ENCODE results near the gene KLRF2.
"Not testable (repeated sequence)": the region's sequence is repeated elsewhere in the genome, so short reads cannot be mapped to it uniquely, and the experiment has no call there.

The KLRF2 gene, protein sequence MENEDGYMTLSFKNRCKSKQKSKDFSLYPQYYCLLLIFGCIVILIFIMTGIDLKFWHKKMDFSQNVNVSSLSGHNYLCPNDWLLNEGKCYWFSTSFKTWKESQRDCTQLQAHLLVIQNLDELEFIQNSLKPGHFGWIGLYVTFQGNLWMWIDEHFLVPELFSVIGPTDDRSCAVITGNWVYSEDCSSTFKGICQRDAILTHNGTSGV

GRCh38 chr12:9881246-9881645 is at the start of gene KLRF2:
TSS of gene KLRF2 (plus strand) at chr12:9881489. CDS start at chr12:9881596, 107 bp downstream.
- in situ Hi-C loops (cut with MboI; ENCODE audit: low sequenced_read_pairs) = no loop called here

GRCh38 chr12:9831720-9832119 is 49.6 kb upstream of the KLRF2 start:
- in situ Hi-C loops (cut with MboI; ENCODE audit: low sequenced_read_pairs) = no loop called here

DNA sequence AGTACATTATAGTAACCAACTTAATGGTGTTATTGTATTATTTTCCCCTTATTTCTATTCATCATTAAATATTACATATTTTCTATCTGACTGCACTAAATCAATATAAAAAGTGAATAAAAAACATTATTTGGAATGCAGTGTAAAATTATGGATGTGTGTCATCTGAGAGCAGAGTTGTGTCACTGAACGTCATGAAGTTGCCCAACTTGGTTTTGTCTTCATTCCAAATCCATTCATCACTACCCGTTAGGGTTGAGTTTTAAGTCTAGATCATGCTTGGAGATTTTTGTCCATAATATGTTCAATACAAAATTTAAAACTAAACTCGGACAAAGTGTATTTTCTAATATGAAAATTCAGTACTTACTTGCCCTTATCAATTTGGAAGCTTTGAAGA is 37.9 kb upstream of the KLRF2 start:
- in situ Hi-C loops (cut with MboI; ENCODE audit: low sequenced_read_pairs) = no loop called here

GRCh38 chr12:9848899-9849298 is 32.4 kb upstream of the KLRF2 start:
- in situ Hi-C loops (cut with MboI; ENCODE audit: low sequenced_read_pairs) = no loop called here

DNA sequence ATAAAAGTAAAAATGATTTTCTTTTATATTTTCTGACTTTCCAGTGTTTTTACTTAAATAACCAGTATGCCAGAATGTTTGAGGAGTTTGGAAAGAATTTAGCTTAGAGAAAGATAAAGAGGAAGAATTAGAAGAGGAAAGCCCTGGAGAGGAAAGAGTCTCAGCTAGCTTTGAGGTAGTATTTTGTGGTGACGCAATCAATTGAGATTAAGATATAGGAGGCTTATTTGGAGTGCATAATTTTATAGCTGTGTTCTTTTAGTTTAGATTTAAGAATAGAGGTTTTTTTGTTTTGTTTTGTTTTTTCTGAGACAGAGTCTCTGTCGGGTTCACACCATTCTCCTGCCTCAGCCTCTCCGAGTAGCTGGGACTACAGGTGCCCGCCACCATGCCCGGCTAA is 30.2 kb upstream of the KLRF2 start:
- in situ Hi-C loops (cut with MboI; ENCODE audit: low sequenced_read_pairs) = no loop called here

- in situ Hi-C loops (cut with MboI; ENCODE audit: low sequenced_read_pairs) = no loop called here
Observed at GRCh38 chr12:9851927-9852326, 29.4 kb upstream of the KLRF2 start.

- in situ Hi-C loops (cut with MboI; ENCODE audit: low sequenced_read_pairs) = no loop called here
Observed at GRCh38 chr12:9856151-9856550, 25.1 kb upstream of the KLRF2 start.

- in situ Hi-C loops (cut with MboI; ENCODE audit: low sequenced_read_pairs) = no loop called here
Observed at GRCh38 chr12:9856894-9857293, 24.4 kb upstream of the KLRF2 start.

GRCh38 chr12:9858135-9858534 is 23.2 kb upstream of the KLRF2 start:
- in situ Hi-C loops (cut with MboI; ENCODE audit: low sequenced_read_pairs) = no loop called here

DNA sequence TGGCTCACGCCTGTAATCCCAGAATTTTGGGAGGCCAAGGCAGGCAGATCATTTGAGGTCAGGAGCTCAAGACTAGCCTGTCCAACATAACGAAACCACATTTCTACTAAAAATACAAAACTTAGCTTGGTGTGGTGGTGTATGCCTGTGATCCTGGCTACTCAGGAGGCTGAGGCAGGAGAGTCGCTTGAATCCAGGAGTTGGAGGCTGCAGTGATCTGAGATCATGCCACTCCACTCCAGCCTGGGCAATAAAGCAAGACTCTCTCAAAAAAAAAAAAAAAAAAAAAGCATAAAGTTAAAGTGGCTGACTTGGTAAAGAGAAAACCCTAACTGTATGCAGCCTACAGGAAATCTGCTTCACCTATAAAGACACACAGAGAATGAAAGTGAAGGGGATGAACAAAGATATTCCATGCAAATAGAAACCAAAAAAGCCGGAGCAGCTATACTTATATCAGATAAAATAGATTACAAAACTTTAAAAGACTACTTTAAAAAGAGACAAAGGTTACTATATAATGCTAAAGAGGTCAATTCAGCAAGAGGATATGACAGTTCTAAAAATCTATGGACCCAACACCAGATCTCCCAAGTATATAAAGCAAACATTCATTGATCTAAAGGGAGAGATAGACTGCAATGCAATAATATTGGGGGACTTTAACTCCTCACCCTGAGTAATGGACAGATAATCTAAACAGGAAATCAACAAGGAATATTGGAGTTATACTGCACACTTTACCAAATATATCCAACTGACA is 16.2 kb upstream of the KLRF2 start:
- in situ Hi-C loops (cut with MboI; ENCODE audit: low sequenced_read_pairs) = no loop called here

DNA sequence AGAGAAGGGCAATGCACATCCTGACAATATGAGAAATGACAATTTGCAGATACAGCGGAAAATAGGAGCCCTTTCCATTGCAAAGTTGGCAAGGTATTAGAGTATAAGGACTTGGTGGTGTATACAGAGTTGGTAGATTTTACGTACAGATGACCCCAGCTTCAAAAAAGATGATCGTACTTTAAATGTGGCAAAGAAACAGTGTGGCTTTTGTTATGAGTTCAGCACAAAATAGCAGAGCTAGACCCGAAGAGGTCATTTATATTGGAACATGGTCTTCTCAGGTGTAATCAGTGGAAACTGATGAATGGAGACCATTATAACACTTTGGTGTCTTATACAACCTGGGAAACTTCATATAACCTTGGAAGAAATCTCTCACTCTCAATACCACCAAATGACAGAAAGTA is 14.4 kb upstream of the KLRF2 start:
- in situ Hi-C loops (cut with MboI; ENCODE audit: low sequenced_read_pairs) = no loop called here

GRCh38 chr12:9867531-9867930 is 13.8 kb upstream of the KLRF2 start:
- in situ Hi-C loops (cut with MboI; ENCODE audit: low sequenced_read_pairs) = no loop called here

- in situ Hi-C loops (cut with MboI; ENCODE audit: low sequenced_read_pairs) = no loop called here
Observed at GRCh38 chr12:9868311-9868801, 12.9 kb upstream of the KLRF2 start.

DNA sequence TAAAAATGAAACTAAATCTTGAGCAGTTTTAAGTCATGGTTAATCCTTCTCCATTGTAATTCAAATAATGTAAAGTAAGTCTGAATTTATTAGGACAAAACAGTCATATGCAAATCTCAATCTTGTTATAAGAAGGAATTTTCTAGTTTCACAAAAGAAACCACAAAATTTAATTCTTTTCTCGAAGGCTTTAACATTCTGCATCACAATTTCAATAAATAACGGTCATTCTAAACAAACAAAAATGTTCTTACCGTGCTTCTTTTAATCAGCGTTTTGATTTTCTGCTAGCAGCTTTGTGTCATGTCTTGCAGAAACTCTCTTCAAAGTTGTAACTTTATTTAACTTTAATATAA is 12.4 kb upstream of the KLRF2 start:
- in situ Hi-C loops (cut with MboI; ENCODE audit: low sequenced_read_pairs) = no loop called here

DNA sequence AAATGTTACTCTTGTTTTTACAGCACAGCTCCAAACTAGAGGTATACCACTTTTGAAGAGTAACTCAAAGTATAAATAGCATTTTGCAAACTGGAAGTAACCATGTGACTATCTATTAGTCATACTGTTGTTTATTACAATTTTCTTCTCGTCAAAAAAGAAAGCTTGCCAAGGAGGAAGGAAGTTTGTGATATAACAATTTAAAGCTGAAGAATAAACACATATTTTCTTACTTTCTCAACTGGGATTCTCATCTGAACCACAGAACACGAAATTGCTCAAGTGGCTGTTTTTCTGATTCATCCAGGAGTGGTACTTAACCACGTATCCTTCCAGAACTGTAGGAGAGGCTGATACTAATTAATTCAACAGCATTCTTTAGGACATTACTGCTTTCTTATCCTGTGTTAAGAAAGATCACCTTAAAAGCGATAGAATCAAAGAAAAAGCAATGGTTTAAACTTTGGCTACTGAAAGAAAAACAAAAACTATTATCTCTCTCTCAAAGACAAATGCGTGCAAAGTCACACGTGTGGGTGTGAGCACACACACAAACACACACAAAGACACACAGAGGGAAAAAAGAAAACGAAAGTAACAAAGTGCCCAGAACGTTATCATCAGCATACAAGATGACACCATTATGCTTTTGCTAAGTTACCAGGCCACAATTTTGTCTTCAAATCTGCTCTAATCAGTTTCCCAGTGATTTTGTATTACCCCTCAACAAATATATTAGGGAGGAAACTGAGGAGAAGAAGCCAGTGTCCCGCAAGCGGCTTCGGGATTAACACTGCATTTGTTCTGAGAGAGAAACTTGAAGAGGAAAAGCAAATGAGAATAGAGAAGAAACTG is 11.8 kb upstream of the KLRF2 start, which contains the start of gene CLEC2B:
Gene CLEC2B (minus strand): TSS at position 48 of the 855 bp plus-strand sequence.
- in situ Hi-C loops (cut with MboI; ENCODE audit: low sequenced_read_pairs) = no loop called here

GRCh38 chr12:9870286-9870866 is 10.9 kb upstream of the KLRF2 start:
- in situ Hi-C loops (cut with MboI; ENCODE audit: low sequenced_read_pairs) = no loop called here

DNA sequence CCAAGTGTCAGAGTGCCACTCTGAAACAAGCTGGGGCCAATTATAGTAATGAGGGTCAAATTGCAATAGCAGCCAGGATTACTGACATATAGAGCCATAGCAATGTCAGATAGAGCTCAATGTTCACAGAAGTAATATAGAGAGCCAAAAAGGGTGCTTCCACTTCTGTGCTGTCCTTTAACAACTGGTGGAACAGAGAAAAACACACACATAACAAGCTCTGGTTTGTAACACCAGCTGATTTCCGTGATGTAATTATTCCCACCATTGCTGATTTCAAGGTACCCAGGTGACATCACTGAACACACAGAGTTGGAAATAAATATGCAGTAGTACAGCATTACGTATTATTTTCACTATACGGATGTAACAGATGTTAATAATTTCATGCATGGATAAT is 9.1 kb upstream of the KLRF2 start:
- in situ Hi-C loops (cut with MboI; ENCODE audit: low sequenced_read_pairs) = no loop called here

DNA sequence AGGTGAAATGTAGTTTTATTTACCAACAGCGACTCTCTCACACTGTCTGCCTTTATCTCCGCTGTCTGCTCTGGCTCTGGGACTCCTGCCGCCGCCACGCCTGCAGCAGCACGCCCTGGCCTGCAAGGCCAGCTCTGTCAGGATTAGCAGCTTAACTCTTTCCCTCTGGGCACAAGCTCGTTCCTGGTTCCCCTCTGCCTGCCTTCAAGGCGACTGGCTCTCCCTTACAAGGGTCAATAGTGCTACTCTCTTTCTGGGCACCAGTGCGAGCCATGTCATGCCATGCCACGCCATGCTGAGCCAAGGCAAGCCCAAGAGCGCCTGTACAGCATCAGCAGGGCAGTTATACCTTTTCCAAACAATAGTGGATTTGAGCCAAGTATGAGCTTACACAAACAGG is 8.5 kb upstream of the KLRF2 start:
- in situ Hi-C loops (cut with MboI; ENCODE audit: low sequenced_read_pairs) = no loop called here

- in situ Hi-C loops (cut with MboI; ENCODE audit: low sequenced_read_pairs) = not testable (repeated sequence)
Observed at GRCh38 chr12:9876120-9876519, 5.2 kb upstream of the KLRF2 start.

DNA sequence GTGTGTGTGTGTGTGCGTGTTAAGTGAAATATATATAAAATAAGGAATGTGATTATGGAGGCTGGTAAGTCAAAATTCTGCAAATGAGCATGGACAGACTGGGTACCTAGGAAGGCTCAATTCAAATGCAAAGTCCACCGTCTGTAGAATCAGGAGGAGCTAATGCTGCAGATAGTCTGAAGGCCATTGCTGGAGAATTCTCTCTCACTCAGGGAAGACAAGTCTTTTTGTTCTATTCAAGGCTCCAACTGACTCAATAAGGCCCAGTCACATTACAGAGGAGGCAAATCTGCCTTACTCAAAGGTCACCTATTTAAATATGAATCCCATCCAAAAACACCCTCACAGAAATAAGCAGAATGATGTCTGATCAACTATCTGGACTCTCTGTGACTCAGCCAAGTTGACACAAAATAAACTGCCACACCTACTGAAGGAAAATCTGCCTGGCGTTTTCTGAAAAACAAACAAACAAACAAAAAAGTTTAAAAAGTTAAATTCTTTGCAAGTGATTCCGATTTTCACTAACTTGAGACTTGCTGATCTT is 684 bp upstream of the KLRF2 start:
- in situ Hi-C loops (cut with MboI; ENCODE audit: low sequenced_read_pairs) = no loop called here

- in situ Hi-C loops (cut with MboI; ENCODE audit: low sequenced_read_pairs) = no loop called here
Observed at GRCh38 chr12:9881988-9882387, 699 bp downstream of the KLRF2 start.

Measured in hTERT RPE-1 (cell line).